Astrocyte (in vitro differentiated cells and primary cell): ENCODE data around the gene GATC. TPM values are rescaled to one million over a fixed set of nuclear protein-coding genes. Genes with fewer than 3 reads are reported as not detected.

Experiments
- DNase-seq: peaks from one replicate; pipeline ENCODE4 v3.0.0-alpha.2; 2010; ENCODE audit warnings: low read depth
- FAIRE-seq: peaks from 2 replicates; lab custom pipeline; 2011; peaks lifted over from hg19 to GRCh38; lab: Jason Lieb, UNC
- H2AFZ ChIP-seq: 2 replicates; pipeline ENCODE4 v1.6.0; 2012; ENCODE audit warnings: low read depth, low read length, inconsistent platforms
- H3K27ac ChIP-seq: 2 replicates; pipeline ENCODE4 v1.5.1; 2011; ENCODE audit warnings: low read depth, low read length, inconsistent platforms
- H3K27me3 ChIP-seq: 2 replicates; pipeline ENCODE4 v1.6.0; 2011; ENCODE audit warnings: low read length, inconsistent platforms; ENCODE audit not compliant: insufficient read depth
- H3K36me3 ChIP-seq: 2 replicates; pipeline ENCODE4 v1.5.1; 2011; ENCODE audit warnings: low read length, inconsistent platforms; ENCODE audit not compliant: insufficient read depth
- H3K4me1 ChIP-seq: 2 replicates; pipeline ENCODE4 v1.5.1; 2011; ENCODE audit warnings: low read length, inconsistent platforms; ENCODE audit not compliant: insufficient read depth
- H3K4me2 ChIP-seq: 2 replicates; pipeline ENCODE4 v1.6.0; 2012; ENCODE audit warnings: low read length, inconsistent platforms
- H3K4me3 ChIP-seq: 2 replicates; pipeline ENCODE4 v1.5.1; 2011; ENCODE audit warnings: low read depth, mild to moderate bottlenecking, low read length, inconsistent platforms; ENCODE audit not compliant: insufficient read depth
- H3K79me2 ChIP-seq: 2 replicates; pipeline ENCODE4 v1.6.0; 2012; ENCODE audit warnings: mild to moderate bottlenecking, low read length, inconsistent platforms; ENCODE audit not compliant: insufficient read depth
- H3K9ac ChIP-seq: 2 replicates; pipeline ENCODE4 v1.6.0; 2012; ENCODE audit warnings: mild to moderate bottlenecking, low read length, inconsistent platforms
- H3K9me3 ChIP-seq: 2 replicates; pipeline ENCODE4 v1.5.1; 2012; ENCODE audit warnings: low read depth, mild to moderate bottlenecking, low read length, inconsistent platforms; ENCODE audit not compliant: insufficient read depth
- H4K20me1 ChIP-seq: 2 replicates; pipeline ENCODE4 v1.6.0; 2012; ENCODE audit warnings: low read length, inconsistent platforms; ENCODE audit not compliant: insufficient read depth
- H3K27ac Mint-ChIP-seq: one replicate; pipeline ENCODE4 v1.8.0; 2021; ENCODE audit warnings: mild to moderate bottlenecking, mixed read lengths; ENCODE audit not compliant: unreplicated experiment
- H3K27me3 Mint-ChIP-seq: one replicate; pipeline ENCODE4 v1.8.0; 2021; ENCODE audit warnings: low read depth, mixed read lengths; ENCODE audit not compliant: unreplicated experiment
- H3K36me3 Mint-ChIP-seq: one replicate; pipeline ENCODE4 v1.8.0; 2021; ENCODE audit warnings: low read depth, mixed read lengths; ENCODE audit not compliant: unreplicated experiment
- H3K4me1 Mint-ChIP-seq: one replicate; pipeline ENCODE4 v1.8.0; 2021; ENCODE audit warnings: low read depth, mixed read lengths; ENCODE audit not compliant: unreplicated experiment
- H3K4me3 Mint-ChIP-seq: one replicate; pipeline ENCODE4 v1.8.0; 2021; ENCODE audit warnings: mild to moderate bottlenecking, moderate library complexity, mixed read lengths; ENCODE audit not compliant: unreplicated experiment
- H3K9me3 Mint-ChIP-seq: one replicate; pipeline ENCODE4 v1.8.0; 2021; ENCODE audit warnings: mild to moderate bottlenecking, mixed read lengths; ENCODE audit not compliant: unreplicated experiment
- EZH2 ChIP-seq: IDR thresholded peaks from 2 replicates; pipeline ENCODE4 v1.6.1; 2012; ENCODE audit warnings: mild to moderate bottlenecking, low read length, inconsistent platforms; ENCODE audit not compliant: insufficient read depth
- total RNA-seq: library from RNA; stranded (reverse); gene quantifications from 2 replicates; pipeline ENCODE4 v1.2.1, GENCODE V29; 2021
- TF ChIP-seq, protein P1 (sequence below): IDR thresholded peaks from 2 replicates; pipeline ENCODE4 v1.5.1; 2011; ENCODE audit warnings: low read depth, mild to moderate bottlenecking, inconsistent platforms, low read length, moderate library complexity; ENCODE audit not compliant: insufficient read depth

The GATC gene
- total RNA-seq, 1 donor from 2014 or later: 28.8 TPM

DNA sequence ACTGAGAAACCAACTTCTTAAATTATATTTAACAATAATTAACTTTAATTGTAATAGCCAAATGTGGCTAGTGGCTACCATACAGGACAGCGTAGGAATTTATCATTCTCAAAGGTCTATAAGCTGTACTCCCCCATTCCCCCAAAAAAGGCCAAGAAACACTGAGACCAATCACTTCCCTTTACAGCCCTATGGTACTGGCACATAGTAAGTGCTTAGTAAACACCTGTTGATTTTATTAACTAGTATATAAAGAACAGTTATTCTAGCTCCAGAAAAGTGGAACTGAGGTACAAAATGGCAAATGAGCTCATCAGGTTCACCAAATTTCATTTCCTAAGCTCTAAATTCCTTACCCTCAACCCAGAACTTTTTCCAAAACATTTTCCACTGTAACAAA is 29.4 kb downstream of the GATC start:
- no peak for TF ChIP-seq EZH2
- TF ChIP-seq, protein P1, sequence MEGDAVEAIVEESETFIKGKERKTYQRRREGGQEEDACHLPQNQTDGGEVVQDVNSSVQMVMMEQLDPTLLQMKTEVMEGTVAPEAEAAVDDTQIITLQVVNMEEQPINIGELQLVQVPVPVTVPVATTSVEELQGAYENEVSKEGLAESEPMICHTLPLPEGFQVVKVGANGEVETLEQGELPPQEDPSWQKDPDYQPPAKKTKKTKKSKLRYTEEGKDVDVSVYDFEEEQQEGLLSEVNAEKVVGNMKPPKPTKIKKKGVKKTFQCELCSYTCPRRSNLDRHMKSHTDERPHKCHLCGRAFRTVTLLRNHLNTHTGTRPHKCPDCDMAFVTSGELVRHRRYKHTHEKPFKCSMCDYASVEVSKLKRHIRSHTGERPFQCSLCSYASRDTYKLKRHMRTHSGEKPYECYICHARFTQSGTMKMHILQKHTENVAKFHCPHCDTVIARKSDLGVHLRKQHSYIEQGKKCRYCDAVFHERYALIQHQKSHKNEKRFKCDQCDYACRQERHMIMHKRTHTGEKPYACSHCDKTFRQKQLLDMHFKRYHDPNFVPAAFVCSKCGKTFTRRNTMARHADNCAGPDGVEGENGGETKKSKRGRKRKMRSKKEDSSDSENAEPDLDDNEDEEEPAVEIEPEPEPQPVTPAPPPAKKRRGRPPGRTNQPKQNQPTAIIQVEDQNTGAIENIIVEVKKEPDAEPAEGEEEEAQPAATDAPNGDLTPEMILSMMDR: no peak
- no peak overlapping the region for H3K4me3 Mint-ChIP-seq
- Histone ChIP-seq H3K4me1 (peaks cover 8% of the 10 kb centered on the region), H3K4me3 (no peak overlapping the region), H3K27me3 (no peaks in the 10 kb centered on the region), H2AFZ (no peak overlapping the region), H3K27ac (no peak overlapping the region), H3K36me3 (no peaks in the 10 kb centered on the region), H4K20me1 (peaks cover 15% of the 10 kb centered on the region), H3K79me2 (peaks cover 16% of the 10 kb centered on the region), H3K9me3 (no peaks in the 10 kb centered on the region), H3K9ac (no peak overlapping the region), H3K4me2 (no peak overlapping the region)
- H3K36me3 Mint-ChIP-seq: no peaks in the 10 kb centered on the region
- no peak overlapping the region for H3K27ac Mint-ChIP-seq
- no peak for FAIRE-seq
- peaks cover 28% of the 10 kb centered on the region for H3K4me1 Mint-ChIP-seq
- no peaks in the 10 kb centered on the region for H3K9me3 Mint-ChIP-seq
- H3K27me3 Mint-ChIP-seq: no peaks in the 10 kb centered on the region
- DNase-seq: no peak

GRCh38 chr12:120479458-120479857 is 33.2 kb downstream of the GATC start:
- no peak for TF ChIP-seq EZH2
- TF ChIP-seq, protein P1: no peak
- no peak overlapping the region for H3K27ac ChIP-seq
- no peak overlapping the region for H3K4me2 ChIP-seq
- peaks cover 4% of the 10 kb centered on the region for H3K79me2 ChIP-seq
- Mint-ChIP-seq H3K27me3 (no peaks in the 10 kb centered on the region), H3K36me3 (peaks cover 8% of the 10 kb centered on the region), H3K4me1 (peaks cover 16% of the 10 kb centered on the region), H3K9me3 (no peaks in the 10 kb centered on the region), H3K4me3 (no peak overlapping the region), H3K27ac (no peak overlapping the region)
- H3K9ac ChIP-seq: no peak overlapping the region
- H2AFZ ChIP-seq: no peak overlapping the region
- no peak overlapping the region for H3K4me3 ChIP-seq
- H3K27me3 ChIP-seq: no peaks in the 10 kb centered on the region
- FAIRE-seq: no peak
- peaks cover 5% of the 10 kb centered on the region for H4K20me1 ChIP-seq
- no peaks in the 10 kb centered on the region for H3K9me3 ChIP-seq
- H3K4me1 ChIP-seq: peaks cover 5% of the 10 kb centered on the region
- no peaks in the 10 kb centered on the region for H3K36me3 ChIP-seq
- no peak for DNase-seq

DNA sequence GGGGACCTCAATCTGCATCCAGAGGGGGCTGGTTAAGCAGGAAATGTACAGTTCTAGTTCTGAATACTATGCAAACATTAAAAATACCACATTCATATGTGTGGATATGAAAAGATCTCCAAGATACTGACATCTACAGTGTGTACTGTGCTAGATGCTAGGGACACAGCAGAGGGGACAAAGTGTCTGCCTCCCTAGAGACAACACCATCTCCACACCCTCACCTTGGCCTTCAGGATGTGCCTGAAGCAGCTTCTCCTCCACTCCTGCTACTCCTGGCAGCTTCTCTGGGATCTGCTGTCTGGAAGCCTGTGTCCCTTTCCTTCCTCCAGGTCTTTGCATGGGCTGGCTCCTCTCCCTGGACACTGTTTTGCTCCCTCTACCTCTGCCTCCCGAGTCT is 34.0 kb downstream of the GATC start:
- Histone ChIP-seq H3K4me2 (no peak overlapping the region), H2AFZ (no peak overlapping the region), H3K9ac (no peak overlapping the region), H4K20me1 (peaks cover 5% of the 10 kb centered on the region), H3K36me3 (no peaks in the 10 kb centered on the region), H3K4me3 (no peak overlapping the region), H3K27me3 (no peaks in the 10 kb centered on the region), H3K9me3 (no peaks in the 10 kb centered on the region), H3K4me1 (no peaks in the 10 kb centered on the region), H3K27ac (no peak overlapping the region), H3K79me2 (peaks cover 2% of the 10 kb centered on the region)
- Mint-ChIP-seq H3K36me3 (peaks cover 8% of the 10 kb centered on the region), H3K4me3 (no peak overlapping the region), H3K4me1 (peaks cover 8% of the 10 kb centered on the region), H3K27ac (no peak overlapping the region), H3K9me3 (no peaks in the 10 kb centered on the region), H3K27me3 (no peaks in the 10 kb centered on the region)
- FAIRE-seq (no peak), DNase-seq (no peak)
- TF ChIP-seq, protein P1: no peak
- TF ChIP-seq EZH2: no peak
